Mesangial cell (primary cell): ENCODE results near the gene CCDC141. TPM values are rescaled to one million over a fixed set of nuclear protein-coding genes. Genes with fewer than 3 reads are reported as not detected.

Experiments used
- total RNA-seq: library from RNA; depleted of rRNA; stranded (reverse); fragments of >200 nt; gene quantifications from 2 replicates; pipeline ENCODE4 v1.2.3, GENCODE V29; 2015

Gene CCDC141, protein sequence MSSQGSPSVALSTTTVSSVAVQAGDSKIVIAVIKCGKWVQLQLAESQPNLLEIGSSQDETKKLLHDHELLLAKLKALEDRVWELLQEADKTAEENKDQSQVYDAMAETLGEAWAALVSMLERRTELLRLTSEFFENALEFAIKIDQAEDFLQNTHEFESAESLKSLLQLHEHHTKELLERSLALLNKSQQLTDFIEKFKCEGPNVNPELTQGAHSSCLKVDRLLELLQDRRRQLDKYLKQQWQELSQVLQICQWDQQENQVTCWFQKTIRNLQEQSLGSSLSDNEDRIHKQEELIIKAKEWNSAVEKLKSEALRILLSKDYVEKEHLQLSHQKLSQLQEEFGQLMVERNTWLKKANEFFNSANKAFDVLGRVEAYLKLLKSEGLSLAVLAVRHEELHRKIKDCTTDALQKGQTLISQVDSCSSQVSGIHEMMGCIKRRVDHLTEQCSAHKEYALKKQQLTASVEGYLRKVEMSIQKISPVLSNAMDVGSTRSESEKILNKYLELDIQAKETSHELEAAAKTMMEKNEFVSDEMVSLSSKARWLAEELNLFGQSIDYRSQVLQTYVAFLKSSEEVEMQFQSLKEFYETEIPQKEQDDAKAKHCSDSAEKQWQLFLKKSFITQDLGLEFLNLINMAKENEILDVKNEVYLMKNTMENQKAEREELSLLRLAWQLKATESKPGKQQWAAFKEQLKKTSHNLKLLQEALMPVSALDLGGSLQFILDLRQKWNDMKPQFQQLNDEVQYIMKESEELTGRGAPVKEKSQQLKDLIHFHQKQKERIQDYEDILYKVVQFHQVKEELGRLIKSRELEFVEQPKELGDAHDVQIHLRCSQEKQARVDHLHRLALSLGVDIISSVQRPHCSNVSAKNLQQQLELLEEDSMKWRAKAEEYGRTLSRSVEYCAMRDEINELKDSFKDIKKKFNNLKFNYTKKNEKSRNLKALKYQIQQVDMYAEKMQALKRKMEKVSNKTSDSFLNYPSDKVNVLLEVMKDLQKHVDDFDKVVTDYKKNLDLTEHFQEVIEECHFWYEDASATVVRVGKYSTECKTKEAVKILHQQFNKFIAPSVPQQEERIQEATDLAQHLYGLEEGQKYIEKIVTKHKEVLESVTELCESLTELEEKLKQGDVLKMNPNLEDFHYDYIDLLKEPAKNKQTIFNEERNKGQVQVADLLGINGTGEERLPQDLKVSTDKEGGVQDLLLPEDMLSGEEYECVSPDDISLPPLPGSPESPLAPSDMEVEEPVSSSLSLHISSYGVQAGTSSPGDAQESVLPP (N-terminal part only)
- under 0.01 TPM in 1 of 2 replicates, not detected in the other for total RNA-seq

DNA sequence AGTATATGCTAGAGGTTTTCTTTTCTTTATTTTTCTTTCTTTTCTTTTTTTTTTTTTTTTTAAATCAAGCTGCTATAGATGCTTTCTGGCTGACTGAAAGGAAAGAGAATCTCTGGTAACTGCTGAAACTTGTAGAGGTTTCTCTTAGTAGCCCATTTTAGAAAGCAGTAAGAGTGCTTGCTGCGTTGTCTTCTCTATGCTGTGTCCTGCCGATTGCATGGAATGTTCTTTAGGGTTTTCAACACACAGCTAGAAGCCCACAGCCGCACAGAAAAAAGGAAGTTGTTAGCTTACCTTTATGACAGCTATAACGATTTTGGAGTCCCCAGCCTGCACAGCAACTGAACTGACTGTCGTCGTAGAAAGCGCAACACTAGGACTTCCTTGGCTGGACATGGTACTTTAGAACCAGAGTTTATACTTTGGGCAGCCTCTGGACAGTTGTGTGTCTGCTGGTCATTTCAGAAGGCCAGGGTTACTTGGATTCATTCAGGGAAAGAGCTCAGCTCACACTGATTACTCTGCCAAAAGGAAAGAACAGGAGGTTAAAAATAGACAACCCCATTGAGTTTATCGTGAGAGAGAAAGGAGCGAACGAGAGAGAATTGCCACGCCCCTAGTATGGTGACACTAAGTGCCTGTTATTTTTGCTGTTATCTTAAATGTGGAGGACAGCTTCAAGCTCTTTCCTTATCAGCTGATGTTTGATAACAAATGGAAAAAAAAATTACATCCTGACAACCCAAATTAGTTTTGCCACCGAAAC is at the start of gene CCDC141:
CCDC141 (minus strand) TSS at position 592 of the 766 bp plus-strand sequence; CDS start at position 396, 196 bp downstream.

DNA sequence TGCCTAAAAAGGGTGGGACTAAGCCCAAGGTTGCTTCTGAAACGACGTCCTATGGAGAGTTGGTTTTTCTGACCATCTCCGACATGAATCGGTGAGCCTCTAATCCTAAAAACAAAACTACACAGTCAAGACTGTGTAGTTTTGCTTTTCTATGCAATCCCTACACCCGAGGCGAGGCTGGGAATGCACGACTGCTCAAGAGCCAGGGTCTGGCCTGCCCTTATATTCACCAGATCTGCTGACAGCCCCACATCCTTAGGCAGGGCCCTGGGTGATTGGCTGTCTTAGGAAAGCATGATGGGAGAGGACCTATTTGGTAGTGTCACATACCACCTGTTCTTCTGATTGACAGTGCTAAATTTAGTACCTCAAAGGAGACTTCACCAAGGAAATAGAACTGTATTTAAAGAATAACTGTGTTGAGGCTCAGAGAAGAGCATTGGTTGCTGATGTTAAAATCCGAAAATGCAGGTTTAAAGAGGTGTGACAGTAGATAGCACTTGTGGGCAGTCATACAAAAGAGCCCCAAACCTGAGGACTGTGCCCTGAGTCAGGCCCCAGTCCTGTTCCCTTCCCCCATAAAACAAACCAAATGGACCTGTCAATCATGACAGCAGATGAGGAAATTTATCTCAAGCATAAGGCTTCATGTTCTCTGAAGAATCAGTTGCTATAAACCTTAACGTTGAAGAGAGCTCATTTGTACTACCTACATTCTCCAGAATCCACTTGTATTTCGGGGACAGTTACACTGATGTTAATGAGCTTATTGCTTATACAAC is 242.5 kb downstream of the CCDC141 start, which contains the start of gene TTN:
TTN (minus strand) TSS at position 197 of the 782 bp plus-strand sequence. CDS start 2,781 bp downstream, outside the sequence.

Other genes starting within 250 kb of the CCDC141 start
- under 0.01 TPM in 2 replicates for gene TTN, start 242.7 kb downstream of the CCDC141 start, total RNA-seq
- gene SESTD1, start 214.7 kb upstream of the CCDC141 start, total RNA-seq, result 8.8 and 9.1 TPM in 2 replicates